H1 (cell line): ENCODE measurements around the gene BLCAP. TPM values are rescaled to one million over a fixed set of nuclear protein-coding genes. Genes with fewer than 3 reads are reported as not detected.

Source experiments
- BRCA1 ChIP-seq: IDR thresholded peaks from 2 replicates; pipeline ENCODE4 v1.6.1; 2012; ENCODE audit warnings: low read depth, low read length, improper control_type of control experiment
- CHD7 ChIP-seq: fragments of 300-600 bp; sonication (generic); IDR thresholded peaks from 2 replicates; pipeline ENCODE4 v1.7.1; 2012; ENCODE audit warnings: low read length, moderate library complexity, mild to moderate bottlenecking, inconsistent platforms; ENCODE audit not compliant: insufficient replicate concordance
- JUN ChIP-seq: IDR thresholded peaks from 2 replicates; pipeline ENCODE4 v1.6.1; 2011; ENCODE audit warnings: low read depth, mild to moderate bottlenecking, improper control_type of control experiment, low read length
- KDM4A ChIP-seq: IDR thresholded peaks from one replicate; pipeline ENCODE4 v1.7.1; 2012; ENCODE audit warnings: low read depth, mild to moderate bottlenecking, moderate library complexity, low read length, inconsistent platforms; ENCODE audit not compliant: severe bottlenecking
- RFX5 ChIP-seq: IDR thresholded peaks from 2 replicates; pipeline ENCODE4 v1.6.1; 2011; ENCODE audit warnings: low read depth, low read length, improper control_type of control experiment, borderline replicate concordance
- SUZ12 ChIP-seq: fragments of 200-600 bp; sonication (generic); IDR thresholded peaks from 2 replicates; pipeline ENCODE4 v1.6.1; 2012; ENCODE audit warnings: mild to moderate bottlenecking, inconsistent platforms, low read length, moderate library complexity, mixed read lengths
- polyA plus RNA-seq, 7 experiments: library from polyadenylated mRNA; depleted of rRNA in 3 of 7; stranded (reverse) in 5 of 7; unstranded in 2 of 7; fragments of >200 nt in 5 of 7; fragments of 200-250 nt in 2 of 7; gene quantifications; 1 replicate in 5 of 7; 2 replicates in 1 of 7; 4 replicates in 1 of 7; pipeline versions ENCODE4 v1.2.1 to v1.2.3, GENCODE V29; 2011 to 2013; ENCODE audit warnings: missing spikeins in 2 of 7, mixed read lengths in 2 of 7
- total RNA-seq: library from RNA; stranded (reverse); fragmentation: NEBNext Ultra II Directional; extraction: Animal tissue kit (Norgen Biotek cat#: 25700); gene quantifications from 2 replicates; pipeline ENCODE4 v1.2.1, GENCODE V29; 2021

The BLCAP gene
- total and polyA plus RNA-seq, 2 of the 8 experiments (the other 6 are each of a cell fraction or from before 2014, with no cell fraction given), result 60.3 to 72.2 TPM

- no peak for TF ChIP-seq CHD7
- no peak for TF ChIP-seq BRCA1
- no peak for TF ChIP-seq KDM4A
- TF ChIP-seq JUN, result no peak
- no peak for TF ChIP-seq RFX5
- no peak for TF ChIP-seq SUZ12
- TF ChIP-seq, all 59 proteins: peak for 0
Observed at GRCh38 chr20:37494301-37494700, 33.4 kb downstream of the BLCAP start (continued).
